HG03469 (cell line): ENCODE results near the gene MUC5B.

Experiments
- ATAC-seq: cut with Tn5 transposase; IDR thresholded peaks from one replicate; pipeline ENCODE4 v1.9.1; 2021; ENCODE audit warnings: mild to moderate bottlenecking, moderate library complexity, moderate number of reproducible peaks; ENCODE audit not compliant: unreplicated experiment

The MUC5B gene

DNA sequence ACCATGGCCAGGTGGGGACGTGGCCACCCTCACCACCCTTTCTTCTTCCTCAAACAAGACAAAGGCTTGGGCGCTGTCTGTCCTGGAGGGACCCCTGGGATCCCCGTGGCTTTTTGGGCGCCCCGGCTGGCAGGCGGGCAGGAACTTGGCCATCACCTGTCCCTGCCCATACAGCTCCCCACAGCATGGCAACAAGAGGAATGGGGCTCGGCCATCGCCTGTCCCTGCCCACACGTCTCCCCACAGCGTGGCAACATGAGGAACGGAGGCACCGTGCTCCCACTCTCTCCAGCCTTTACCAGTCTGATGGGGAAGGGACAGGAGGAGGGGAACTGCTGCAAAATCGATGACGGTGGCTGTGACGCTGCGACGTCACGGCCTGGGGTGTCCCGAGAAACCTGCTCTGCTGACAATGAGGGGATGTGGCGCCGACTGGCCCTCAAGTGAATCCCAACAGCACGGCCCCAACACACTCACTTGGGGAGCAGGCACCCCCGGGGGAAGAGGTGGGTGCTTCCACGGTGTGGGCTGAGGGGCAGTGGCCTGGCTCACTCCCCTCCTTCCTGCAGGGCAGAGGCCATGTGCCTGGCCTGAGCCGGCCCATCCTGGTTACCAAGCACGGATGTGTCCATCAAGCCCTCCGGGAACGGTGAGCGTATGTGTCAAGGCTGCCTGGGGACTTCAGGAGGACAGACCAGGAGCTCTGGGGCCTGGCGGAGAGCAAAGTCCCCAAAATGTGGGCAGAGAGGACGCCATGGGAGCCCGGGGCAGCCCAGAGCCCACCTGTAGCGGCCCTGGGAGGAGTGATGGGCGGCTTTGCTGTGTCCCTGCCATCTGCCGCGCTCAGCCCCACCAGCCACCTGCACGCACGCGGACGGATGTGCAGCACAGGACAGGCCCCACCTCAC lies 56.2 kb downstream of the MUC5B start:
- ATAC-seq, result no peak

- ATAC-seq, result no peak
Observed at GRCh38 chr11:1279674-1280055, 56.8 kb downstream of the MUC5B start.

- ATAC-seq, result no peak
Observed at GRCh38 chr11:1280116-1281035, 57.5 kb downstream of the MUC5B start.

GRCh38 chr11:1281326-1281973 lies 58.6 kb downstream of the MUC5B start:
- no peak for ATAC-seq

DNA sequence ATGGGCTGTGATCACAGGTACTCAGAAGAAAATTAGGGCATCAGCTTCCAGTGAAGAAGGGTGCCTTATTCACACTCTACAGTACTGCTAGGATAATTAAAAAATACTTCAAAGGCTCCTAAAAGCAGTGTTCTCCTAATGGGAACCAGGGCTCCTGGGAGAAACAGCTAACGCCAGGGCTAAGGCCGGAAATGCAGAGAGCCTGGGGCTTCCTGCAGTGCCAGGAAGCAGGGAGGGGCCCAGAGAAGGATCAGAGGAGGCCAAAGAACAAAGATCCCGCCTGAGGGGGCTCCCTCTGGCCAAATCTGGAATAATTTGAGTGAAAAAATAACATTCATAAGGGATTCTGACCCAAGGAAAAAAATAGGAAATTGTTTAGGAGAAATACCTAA lies 59.1 kb downstream of the MUC5B start:
- no peak for ATAC-seq

GRCh38 chr11:1283091-1283511 lies 60.2 kb downstream of the MUC5B start:
- ATAC-seq, result no peak

DNA sequence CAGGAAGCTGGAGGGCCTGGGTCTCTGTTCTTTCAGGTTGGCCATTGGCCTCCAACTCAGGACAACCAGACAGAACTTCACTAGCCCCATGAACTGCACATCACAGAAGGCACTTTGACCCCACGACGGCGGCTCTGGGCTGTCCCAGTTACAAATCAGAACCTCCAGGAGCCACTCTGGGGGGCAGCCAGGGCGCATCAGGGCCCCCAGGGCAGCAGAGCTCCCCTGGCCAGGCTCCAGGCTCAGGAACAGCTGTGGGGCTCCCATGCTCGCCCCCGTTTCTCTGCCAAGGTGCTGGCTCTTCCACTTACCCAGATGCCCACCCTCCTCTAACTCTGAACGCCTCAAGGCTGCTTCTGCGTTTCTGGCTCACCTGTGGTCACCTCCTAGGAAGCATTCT lies 61.0 kb downstream of the MUC5B start:
- ATAC-seq, result no peak

GRCh38 chr11:1285316-1285744 lies 62.5 kb downstream of the MUC5B start:
- ATAC-seq, result no peak

DNA sequence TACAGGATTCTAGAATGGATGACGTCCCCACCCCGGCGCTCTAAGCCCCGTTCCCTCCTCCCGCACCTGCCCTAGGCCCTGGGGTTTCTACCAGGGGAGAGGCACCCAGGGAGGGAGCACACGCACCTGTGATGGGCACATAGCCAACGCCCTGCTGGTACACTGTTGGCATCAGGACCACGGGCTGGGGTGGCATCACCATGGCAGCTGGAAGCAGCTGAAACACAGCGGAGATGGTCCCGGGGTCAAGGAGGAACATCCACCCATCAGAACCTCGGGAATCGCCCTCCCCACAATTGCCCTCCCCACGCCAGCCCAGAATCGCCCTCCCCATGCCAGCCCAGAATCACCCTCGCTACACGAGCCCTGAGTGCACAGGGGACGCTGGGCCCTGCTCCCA lies 63.0 kb downstream of the MUC5B start:
- ATAC-seq, result no peak

GRCh38 chr11:1287928-1288327 lies 65.1 kb downstream of the MUC5B start:
- no peak for ATAC-seq

DNA sequence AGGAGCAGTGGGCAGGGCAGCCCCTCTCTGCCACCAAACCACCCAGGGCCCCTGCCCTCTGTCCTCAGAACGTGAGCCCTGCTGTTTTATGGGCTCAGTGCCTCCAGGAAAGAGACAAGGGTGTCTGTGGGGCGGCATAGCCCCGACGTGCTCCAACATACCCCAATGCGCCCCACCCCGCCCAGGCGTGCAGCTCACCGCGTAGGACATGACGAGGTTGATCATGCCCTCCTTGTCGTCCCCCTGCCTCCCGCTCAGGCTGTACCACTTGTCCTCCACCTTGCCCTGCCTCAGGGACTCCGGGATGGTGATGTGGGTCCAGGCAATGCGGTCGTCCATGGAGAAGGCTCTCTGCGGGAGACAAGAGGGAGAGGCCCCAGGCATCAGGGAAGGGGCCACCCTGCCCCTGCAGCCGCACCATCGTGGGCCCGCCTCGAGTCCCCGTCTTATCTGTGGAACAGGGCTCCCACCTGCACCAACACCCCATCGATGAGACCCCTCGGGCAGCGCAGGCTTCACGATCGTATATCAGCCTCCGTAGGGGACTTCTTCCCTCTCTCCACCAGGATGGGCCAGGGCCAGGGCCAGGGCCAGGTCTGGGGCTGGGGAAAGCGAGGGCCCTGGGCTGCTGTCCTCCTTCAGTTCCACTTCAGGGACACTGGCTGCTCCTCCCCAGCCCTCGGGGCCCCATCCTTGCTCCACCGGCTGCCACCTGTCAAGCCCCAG lies 65.7 kb downstream of the MUC5B start:
- no peak for ATAC-seq

DNA sequence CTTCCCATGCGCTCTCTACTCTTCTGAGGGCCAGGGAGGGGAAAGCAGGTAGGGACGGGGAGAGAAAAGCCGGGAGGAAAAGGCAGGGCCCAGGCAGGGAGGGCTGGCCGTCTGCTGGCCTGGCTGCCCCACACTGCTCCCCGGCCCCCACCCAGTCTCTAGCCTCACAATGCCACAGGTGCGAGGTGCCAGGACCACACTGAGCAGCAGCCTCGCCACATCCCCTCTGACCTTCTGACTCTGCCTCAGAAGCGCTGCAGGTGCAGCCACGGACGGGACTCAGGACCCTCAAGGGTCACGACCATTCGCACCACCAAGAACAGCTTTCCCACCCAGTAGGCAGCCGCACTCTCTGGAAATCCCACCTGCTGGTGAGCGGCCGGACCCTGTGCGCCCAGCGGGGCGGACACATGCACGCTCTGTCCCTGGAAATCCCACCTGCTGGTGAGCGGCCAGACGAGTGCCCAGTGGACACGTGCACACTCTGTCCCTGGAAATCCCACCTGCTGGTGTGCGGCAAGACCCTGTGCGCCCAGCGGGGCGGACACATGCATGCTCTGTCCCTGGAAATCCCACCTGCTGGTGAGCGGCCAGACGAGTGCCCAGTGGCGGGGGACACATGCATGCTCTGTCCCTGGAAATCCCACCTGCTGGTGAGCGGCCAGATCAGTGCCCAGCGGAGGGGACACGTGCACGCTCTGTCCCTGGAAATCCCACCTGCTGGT lies 66.5 kb downstream of the MUC5B start:
- no peak for ATAC-seq

- no peak for ATAC-seq
Observed at GRCh38 chr11:1290052-1291040, 67.5 kb downstream of the MUC5B start.

GRCh38 chr11:1291295-1292017 lies 68.6 kb downstream of the MUC5B start:
- ATAC-seq, result no peak

GRCh38 chr11:1292018-1292643 lies 69.3 kb downstream of the MUC5B start:
- ATAC-seq, result no peak

DNA sequence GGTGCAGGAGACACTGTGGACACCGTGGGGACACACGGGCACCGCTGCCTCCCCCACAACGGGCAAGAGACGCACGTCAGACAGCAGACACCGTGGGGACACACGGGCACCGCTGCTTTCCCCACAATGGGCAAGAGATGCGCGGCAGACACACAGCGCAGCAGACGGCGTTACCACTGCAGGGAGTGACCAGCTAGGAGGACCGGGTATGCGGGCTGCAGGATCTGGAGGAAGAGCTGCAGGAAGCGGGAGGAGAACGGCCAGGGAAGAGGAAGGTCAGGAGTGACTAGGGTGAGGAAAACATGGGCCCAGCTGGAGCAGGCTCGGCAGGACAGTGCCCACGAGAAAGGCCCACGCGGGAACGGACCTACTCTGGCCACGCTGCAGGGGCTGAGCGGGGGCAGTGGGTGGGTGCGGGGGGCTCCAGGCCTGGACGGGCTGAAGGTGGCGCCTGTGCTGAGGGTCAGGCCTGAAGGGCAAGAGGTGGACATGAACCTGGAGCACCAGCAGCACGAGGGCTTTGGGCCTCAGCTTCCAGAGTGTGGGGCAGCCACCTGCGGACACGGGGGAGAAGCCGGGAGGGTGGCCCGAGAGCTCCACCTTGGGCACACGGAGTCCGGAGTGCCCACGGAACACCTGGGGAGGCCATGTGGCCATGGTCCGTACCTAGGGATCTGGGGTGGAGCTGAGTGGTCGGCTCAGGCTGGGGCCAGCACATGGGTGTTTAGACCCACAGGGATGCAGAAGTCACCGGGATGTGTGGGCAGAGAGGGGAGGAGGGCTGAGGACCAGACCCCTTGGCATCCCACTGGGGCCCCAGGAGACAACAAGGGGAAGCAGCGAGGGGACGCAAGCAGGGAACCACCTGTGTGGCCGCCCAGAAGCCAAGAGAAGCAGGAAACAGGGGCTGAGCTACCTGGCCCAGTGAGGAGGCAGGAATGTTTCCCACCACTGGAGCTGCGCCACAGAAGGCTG lies 70.1 kb downstream of the MUC5B start:
- no peak for ATAC-seq
